Right atrium auricular region (tissue), 2 donors: ENCODE measurements around the gene CDH2. TPM values are rescaled to one million over a fixed set of nuclear protein-coding genes. Genes with fewer than 3 reads are reported as not detected.

ENCODE experiments used
- DNase-seq: peaks from one replicate; pipeline ENCODE4 v3.0.0-alpha.2; 2019; ENCODE audit warnings: low spot score
- H3K27ac ChIP-seq, 2 donors: fragments of 200-600 bp; sonication (generic); 1 replicate in 1 of 2; 2 replicates in 1 of 2; pipeline ENCODE4 v1.5.1; 2016 to 2019
- H3K27me3 ChIP-seq, 2 donors: fragments of 200-600 bp; sonication (generic); one replicate each; pipeline versions ENCODE4 v1.5.1 to v1.6.0; 2017 to 2019
- H3K36me3 ChIP-seq: fragments of 200-600 bp; sonication (generic); one replicate; pipeline ENCODE4 v1.5.1; 2016
- H3K4me1 ChIP-seq, 2 donors: fragments of 200-600 bp; sonication (generic); one replicate each; pipeline versions ENCODE4 v1.5.1 to v1.6.0; 2017 to 2019
- H3K4me3 ChIP-seq, 2 donors: fragments of 200-600 bp; sonication (generic); 1 replicate in 1 of 2; 2 replicates in 1 of 2; pipeline ENCODE4 v1.5.1; 2017 to 2019; ENCODE audit warnings: mild to moderate bottlenecking in 1 of 2, moderate library complexity in 1 of 2
- H3K9me3 ChIP-seq, 2 donors: fragments of 200-600 bp; sonication (generic); one replicate each; pipeline ENCODE4 v1.5.1; 2019
- total RNA-seq, 2 donors: library from RNA; depleted of rRNA; stranded (reverse); fragments of >200 nt; gene quantifications; one replicate each; pipeline ENCODE4 v1.1.0, GENCODE V29; 2016
- TF ChIP-seq, protein P1 (sequence below), 2 donors: fragments of 200-600 bp; sonication (generic); IDR thresholded peaks; one replicate each; pipeline ENCODE4 v1.5.1; 2019; ENCODE audit warnings: antibody characterized with exemption in 2 of 2

Gene CDH2
- total RNA-seq, 2 donors from 2014 or later: 205 to 269 TPM

DNA sequence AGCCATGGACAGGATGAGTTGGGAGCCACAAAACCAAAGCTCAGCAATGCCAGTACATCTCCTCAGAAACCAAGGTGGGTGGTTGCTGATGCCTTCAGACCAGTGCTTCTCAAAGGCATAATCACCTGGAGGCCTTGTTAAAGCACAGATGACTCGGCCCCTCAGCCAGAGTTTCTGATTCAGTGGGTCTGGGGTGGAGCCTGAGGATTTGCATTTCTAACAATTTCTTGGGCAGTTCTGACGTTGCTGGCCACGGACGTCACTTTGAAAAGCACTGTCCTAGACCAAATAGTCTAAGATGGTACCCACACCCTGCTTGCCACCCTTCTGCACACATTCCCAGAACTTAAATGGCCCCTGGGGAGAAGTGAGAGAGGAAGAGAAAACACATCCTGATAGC, 24.1 kb upstream of the CDH2 start:
- no peaks in the 10 kb centered on the region for H3K27me3 ChIP-seq
- DNase-seq: no peak
- no peaks in the 10 kb centered on the region for H3K9me3 ChIP-seq
- H3K4me3 ChIP-seq: no peak overlapping the region
- no peaks in the 10 kb centered on the region for H3K36me3 ChIP-seq
- TF ChIP-seq, protein P1, sequence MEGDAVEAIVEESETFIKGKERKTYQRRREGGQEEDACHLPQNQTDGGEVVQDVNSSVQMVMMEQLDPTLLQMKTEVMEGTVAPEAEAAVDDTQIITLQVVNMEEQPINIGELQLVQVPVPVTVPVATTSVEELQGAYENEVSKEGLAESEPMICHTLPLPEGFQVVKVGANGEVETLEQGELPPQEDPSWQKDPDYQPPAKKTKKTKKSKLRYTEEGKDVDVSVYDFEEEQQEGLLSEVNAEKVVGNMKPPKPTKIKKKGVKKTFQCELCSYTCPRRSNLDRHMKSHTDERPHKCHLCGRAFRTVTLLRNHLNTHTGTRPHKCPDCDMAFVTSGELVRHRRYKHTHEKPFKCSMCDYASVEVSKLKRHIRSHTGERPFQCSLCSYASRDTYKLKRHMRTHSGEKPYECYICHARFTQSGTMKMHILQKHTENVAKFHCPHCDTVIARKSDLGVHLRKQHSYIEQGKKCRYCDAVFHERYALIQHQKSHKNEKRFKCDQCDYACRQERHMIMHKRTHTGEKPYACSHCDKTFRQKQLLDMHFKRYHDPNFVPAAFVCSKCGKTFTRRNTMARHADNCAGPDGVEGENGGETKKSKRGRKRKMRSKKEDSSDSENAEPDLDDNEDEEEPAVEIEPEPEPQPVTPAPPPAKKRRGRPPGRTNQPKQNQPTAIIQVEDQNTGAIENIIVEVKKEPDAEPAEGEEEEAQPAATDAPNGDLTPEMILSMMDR (IDR thresholded peaks at IDR 0.05): no peak
- no peaks in the 10 kb centered on the region for H3K4me1 ChIP-seq
- no peak overlapping the region for H3K27ac ChIP-seq

DNA sequence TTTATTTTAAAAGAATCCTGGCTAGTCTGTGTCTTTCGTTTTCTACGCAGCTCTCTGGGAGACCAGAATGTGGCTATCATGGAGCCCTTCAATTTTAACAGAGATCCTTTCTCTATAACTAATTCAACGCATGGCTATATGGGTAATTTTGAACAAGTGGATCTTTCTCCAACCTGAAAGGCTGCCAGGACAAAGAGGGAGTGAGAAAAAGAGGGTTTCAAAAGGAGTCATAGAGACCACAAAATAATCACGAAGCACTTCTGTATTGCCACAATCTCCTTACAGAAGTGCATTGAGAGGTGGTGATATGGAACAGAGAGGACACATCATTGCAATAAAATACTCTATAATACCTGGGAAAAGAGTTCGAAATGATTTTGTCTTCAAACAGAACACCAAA, 21.7 kb upstream of the CDH2 start:
- H3K4me3 ChIP-seq: no peak overlapping the region

DNA sequence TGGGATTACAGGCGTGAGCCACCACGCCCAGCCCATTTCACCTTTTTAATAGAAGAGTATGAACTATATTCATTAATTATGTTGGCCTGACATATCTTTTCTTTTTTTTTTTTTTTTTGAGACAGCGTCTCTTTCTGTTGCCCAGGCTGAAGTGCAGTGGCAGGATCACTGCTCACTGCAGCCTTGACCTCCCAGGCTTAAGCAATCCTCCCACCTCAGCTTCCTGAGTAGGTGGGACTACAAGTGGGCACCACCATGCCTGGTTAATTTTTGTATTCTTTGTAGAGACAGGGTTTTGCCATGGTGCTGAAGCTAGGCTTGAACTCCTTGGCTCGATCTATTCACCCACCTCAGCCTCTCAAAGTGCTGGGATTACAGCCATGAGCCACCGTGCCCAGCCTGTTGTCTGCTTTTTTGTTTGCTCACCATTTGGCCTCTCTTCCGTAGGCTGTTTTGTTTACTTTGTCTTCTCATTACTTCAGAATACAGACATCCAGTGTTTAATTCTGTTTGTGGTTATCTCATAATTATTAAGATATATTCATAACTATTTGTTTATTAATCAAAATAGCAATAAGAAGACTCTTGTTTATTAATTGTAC, 16.3 kb upstream of the CDH2 start:
- Histone ChIP-seq H3K9me3 (peaks cover 0 to 10% of the 10 kb centered on the region in 2 donors), H3K27ac (no peak overlapping the region), H3K4me3 (no peak overlapping the region), H3K4me1 (no peaks in the 10 kb centered on the region), H3K36me3 (no peaks in the 10 kb centered on the region), H3K27me3 (no peaks in the 10 kb centered on the region)
- no peak for DNase-seq
- TF ChIP-seq, protein P1 (IDR thresholded peaks at IDR 0.05): no peak

More for the DNA sequence above, 21.7 kb upstream of the CDH2 start:
- Histone ChIP-seq H3K27ac (no peak overlapping the region), H3K4me1 (no peaks in the 10 kb centered on the region), H3K36me3 (no peaks in the 10 kb centered on the region), H3K27me3 (no peaks in the 10 kb centered on the region), H3K9me3 (no peaks in the 10 kb centered on the region)
- no peak for DNase-seq
- TF ChIP-seq, protein P1 (IDR thresholded peaks at IDR 0.05): no peak

DNA sequence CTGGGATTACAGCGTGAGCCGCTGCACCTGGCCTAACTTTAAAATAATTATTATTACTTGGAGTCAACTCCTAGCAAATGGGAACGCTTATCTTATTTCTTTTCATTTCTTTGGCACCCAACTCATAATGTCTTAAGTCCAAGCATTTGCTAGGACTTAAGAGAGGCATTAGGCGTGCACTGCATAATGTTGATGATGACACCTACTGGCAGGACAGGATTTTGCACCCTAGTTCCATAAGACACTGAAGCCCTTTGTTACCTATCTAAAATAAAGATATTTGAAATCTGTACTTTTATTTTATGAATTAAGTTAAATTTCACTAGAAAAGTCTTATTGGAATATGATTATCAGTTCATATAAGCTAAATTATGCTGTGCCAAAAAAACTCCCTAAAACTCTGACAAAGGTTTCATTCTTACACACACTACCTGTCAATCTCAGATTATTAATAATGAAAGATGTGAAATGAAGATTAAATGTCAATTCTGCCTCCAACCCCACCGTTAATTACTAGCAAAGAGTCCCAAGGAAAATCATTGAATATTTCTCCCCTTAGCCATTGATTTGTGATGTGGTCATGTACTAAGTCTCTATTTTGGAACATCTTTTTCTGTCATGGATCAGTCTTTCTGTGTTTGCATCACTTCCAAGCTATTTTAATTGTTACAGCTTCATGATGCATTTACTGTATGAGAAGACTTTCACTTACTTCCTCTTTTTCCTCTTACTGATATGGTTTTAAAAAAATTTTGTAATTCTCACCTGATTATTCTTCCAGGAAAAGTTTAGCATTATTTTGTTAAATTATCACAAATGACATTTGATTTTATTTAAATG, 12.7 kb upstream of the CDH2 start:
- Histone ChIP-seq H3K27me3 (no peaks in the 10 kb centered on the region), H3K27ac (no peak overlapping the region), H3K36me3 (no peaks in the 10 kb centered on the region), H3K4me1 (no peaks in the 10 kb centered on the region), H3K4me3 (no peak overlapping the region), H3K9me3 (peaks cover 0 to 10% of the 10 kb centered on the region in 2 donors)
- no peak for DNase-seq
- TF ChIP-seq, protein P1 (IDR thresholded peaks at IDR 0.05): peak in 1 of 2 donors; percentile 58

DNA sequence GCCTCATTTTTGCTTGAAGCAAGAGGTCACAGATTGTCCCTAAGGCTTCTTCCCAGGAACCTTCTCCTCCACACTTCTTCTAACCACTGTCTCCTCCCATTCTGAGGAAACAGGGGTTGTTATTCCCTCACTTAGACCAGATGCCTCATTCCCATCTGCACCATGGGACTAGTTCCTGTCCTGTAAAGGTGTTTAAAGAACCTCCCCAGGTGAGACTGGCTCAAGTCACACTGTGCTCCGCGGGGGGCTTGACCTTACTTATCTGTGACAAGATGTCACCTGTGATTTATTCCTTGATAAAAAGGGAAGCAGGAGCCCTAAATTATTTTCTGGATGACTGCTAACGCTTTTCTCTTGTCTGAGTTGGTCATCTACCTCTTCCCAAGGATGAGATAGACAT, 8.2 kb upstream of the CDH2 start:
- Histone ChIP-seq H3K27me3 (no peaks in the 10 kb centered on the region), H3K27ac (no peak overlapping the region), H3K36me3 (no peaks in the 10 kb centered on the region), H3K4me1 (no peaks in the 10 kb centered on the region), H3K4me3 (no peak overlapping the region), H3K9me3 (peaks cover 0 to 10% of the 10 kb centered on the region in 2 donors)
- DNase-seq: no peak
- TF ChIP-seq, protein P1 (IDR thresholded peaks at IDR 0.05): no peak
